Measurements from ENCODE around the gene CNTNAP2.

DNA sequence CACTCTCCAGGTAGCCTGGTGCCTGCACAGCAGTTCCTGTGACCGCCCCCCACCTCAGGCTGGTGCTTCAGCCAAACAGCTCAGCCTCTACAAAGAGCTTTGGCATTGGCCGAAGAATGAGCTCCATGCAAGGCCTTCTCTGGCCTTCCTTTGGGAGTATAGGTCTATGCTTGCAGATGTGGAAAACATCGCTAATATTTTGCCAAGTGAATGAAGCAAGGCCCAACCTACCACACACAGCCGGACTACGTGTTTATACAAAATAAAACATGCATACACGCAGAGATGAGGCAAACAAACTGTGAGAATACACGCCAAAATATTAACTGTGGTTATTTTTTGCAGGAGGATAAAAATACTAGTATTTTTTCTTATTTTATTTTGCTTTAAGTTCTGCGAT lies 2057.8 kb downstream of the CNTNAP2 start:
- TF ChIP-seq, protein P1, sequence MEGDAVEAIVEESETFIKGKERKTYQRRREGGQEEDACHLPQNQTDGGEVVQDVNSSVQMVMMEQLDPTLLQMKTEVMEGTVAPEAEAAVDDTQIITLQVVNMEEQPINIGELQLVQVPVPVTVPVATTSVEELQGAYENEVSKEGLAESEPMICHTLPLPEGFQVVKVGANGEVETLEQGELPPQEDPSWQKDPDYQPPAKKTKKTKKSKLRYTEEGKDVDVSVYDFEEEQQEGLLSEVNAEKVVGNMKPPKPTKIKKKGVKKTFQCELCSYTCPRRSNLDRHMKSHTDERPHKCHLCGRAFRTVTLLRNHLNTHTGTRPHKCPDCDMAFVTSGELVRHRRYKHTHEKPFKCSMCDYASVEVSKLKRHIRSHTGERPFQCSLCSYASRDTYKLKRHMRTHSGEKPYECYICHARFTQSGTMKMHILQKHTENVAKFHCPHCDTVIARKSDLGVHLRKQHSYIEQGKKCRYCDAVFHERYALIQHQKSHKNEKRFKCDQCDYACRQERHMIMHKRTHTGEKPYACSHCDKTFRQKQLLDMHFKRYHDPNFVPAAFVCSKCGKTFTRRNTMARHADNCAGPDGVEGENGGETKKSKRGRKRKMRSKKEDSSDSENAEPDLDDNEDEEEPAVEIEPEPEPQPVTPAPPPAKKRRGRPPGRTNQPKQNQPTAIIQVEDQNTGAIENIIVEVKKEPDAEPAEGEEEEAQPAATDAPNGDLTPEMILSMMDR (conservative IDR thresholded peaks at IDR 0.05; ENCODE audit: low read length): no peak
- no peak for TF ChIP-seq EZH2phosphoT487 (IDR thresholded peaks at IDR 0.05; ENCODE audit: borderline replicate concordance, low read depth, low read length)
